GM21526 (cell line): ENCODE data around the gene ALDH5A1.

Experiments
- ATAC-seq: cut with Tn5 transposase; IDR thresholded peaks from one replicate; pipeline ENCODE4 v1.9.1; 2021; ENCODE audit warnings: moderate library complexity; ENCODE audit not compliant: unreplicated experiment, low FRiP score

The ALDH5A1 gene

GRCh38 chr6:24522228-24523176 lies 27.7 kb downstream of the ALDH5A1 start:
- peak; percentile 47 for ATAC-seq

DNA sequence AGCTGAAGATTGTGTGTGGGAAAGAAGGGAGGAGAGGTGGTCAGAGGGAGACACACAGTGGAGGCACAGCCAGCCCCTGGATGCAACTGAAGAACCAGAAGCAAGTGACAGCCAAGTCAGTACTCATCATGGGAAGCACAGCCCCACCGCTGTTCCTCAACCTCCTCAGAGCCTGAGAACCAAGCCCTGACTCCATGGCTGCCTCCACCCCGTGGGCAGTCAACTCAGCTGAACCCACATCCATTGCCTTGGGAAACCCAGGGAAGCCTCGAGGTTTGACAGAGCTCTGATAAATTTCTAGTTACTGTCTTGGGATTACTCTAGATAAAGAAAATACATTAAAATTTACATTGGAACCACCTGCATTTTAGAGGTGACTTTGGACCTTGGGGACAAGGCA lies 29.6 kb downstream of the ALDH5A1 start:
- no peak for ATAC-seq

DNA sequence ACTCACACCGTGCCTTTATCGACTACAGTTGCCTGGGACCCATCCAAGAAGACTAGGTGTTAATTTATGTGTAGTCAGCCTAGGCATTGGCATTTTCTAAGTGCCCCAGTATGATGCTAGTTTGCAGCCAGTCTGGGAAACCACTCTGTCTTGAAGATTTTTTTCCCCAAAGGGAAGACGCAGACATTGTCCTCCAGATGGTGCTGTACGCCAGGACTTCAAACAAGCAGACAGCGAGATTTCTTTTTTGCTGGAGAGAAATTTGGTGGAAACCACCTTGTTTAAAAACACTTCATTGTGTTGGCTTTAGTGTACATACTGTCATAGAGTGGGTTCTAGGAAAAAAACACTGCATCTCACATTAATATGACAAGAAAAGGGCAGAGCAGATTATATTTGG lies 30.0 kb downstream of the ALDH5A1 start:
- ATAC-seq = no peak

DNA sequence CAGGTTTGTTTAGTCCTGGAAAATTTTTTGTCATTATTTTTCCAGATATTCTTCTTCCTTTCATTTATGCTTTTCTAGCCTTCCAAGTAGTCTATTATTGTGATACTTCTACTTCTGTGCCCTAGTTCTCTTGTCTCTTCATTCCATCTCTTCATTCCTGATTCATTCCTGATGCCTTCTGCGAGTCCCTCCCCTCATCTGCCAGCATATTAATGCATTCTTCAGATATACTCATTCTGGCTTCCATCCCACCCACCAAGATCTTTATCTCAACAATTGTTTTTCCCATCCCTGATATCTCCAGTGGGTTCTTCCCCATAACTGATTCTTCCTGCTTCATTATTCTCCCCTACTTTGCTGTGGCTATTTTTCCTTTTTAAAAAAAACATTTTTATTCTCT lies 35.2 kb downstream of the ALDH5A1 start:
- ATAC-seq = no peak

GRCh38 chr6:24534329-24534728 lies 39.6 kb downstream of the ALDH5A1 start:
- no peak for ATAC-seq

GRCh38 chr6:24535210-24535609 lies 40.4 kb downstream of the ALDH5A1 start:
- no peak for ATAC-seq

DNA sequence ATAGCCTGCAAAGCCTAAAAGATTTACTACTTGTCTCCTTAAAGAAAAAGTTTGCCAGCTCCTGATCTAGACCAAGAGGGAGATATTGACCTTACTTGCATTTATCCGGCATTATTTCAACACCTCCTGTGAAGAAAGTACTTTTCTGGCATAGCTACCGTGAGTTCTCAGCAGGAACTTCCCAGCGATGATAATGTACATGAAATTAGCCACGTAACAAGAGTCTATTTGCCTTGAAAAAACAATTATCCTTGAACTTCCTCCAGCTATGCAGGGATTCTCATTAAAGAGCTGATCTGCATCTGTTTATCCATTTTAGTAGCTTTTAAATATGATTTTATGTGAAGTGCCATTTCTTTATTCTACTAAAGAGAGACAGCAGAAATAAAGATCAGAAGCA lies 41.7 kb downstream of the ALDH5A1 start:
- no peak for ATAC-seq

- no peak for ATAC-seq
These were observed 42.4 kb downstream of the ALDH5A1 start for GRCh38 chr6:24537082-24537699.

- no peak for ATAC-seq
These were observed 43.1 kb downstream of the ALDH5A1 start for GRCh38 chr6:24537771-24538385.

- no peak for ATAC-seq
These were observed 44.6 kb downstream of the ALDH5A1 start for GRCh38 chr6:24539416-24539815.

DNA sequence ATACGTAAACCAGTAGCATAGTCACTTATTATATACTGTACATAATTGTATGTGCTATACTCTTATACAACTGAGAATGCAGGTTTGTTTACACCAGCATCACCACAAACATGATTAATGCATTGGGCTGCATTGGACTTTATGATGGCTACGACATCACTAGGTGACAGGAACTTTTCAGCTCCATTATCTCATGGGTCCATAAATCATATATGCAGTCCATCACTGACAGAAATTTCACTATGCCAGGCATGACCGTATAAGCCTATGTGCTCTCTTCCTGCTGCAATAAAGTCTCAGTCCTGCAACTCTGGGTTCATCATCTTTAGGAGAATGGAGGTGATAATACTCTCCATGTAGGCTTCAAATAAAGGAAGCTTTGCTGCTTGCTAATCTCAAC lies 45.4 kb downstream of the ALDH5A1 start:
- no peak for ATAC-seq

- no peak for ATAC-seq
These were observed 48.9 kb downstream of the ALDH5A1 start for GRCh38 chr6:24543683-24544082.

- ATAC-seq = no peak
These were observed 50.4 kb downstream of the ALDH5A1 start for GRCh38 chr6:24545183-24545582.

- ATAC-seq = no peak
These were observed 50.9 kb downstream of the ALDH5A1 start for GRCh38 chr6:24545691-24546090.

DNA sequence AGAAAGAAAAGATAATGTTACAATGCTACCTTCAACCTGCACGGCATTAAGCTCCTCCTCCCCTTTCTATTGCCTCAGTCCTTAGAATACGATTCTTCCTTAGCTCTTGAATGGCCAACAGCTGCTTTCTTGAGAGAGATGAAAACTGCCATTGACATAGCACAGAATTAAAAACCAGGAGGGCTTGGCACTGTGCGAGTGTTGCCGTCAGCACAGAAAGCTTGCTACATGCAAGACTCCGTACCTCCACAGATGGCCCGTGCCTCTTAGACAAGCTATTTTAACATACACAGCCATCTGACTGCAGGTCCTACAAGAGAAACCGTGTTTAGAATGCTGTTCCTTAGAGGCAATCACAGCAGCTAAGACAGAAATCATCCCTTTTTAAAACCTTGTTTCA lies 51.7 kb downstream of the ALDH5A1 start:
- ATAC-seq = no peak

- no peak for ATAC-seq
These were observed 52.5 kb downstream of the ALDH5A1 start for GRCh38 chr6:24547243-24547642.

DNA sequence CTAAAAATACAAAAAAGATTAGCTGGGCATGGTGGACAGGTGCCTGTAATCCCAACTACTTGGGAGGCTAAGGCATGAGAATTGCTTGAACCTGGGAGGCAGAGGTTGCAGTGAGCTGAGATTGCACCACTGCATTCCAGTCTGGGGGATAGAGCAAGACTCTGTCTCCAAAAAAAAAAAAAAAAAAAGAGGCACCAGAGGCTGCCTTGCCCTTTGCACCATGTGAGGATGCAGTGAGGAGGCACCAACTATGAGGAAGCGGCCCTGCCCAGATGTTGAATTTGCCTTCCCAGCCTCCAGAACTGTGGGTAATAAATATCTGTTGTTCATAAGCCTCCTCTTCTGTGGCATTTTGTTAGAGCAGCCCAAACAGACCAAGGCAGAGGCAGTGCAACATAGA lies 54.4 kb downstream of the ALDH5A1 start:
- no peak for ATAC-seq

- ATAC-seq = no peak
These were observed 55.0 kb downstream of the ALDH5A1 start for GRCh38 chr6:24549674-24550353.

DNA sequence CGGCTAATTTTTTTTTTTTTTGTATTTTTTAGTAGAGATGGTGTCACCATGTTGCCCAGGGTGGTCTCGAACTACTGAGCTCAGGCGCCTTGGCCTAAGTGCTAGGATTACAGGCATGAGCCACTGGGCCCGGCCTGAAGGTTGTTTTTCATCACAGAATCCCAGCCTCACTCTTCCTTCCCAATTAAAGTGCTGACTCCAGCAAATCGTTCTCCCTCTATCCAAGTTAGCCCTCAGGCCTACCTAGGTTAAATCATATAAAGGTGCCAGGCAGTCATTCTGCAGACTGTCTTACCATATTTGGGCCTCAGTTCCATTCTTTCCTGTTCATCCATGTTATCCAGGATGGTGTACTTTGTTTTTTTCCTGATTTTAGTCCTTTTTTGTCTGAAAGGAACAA lies 56.4 kb downstream of the ALDH5A1 start:
- no peak for ATAC-seq

DNA sequence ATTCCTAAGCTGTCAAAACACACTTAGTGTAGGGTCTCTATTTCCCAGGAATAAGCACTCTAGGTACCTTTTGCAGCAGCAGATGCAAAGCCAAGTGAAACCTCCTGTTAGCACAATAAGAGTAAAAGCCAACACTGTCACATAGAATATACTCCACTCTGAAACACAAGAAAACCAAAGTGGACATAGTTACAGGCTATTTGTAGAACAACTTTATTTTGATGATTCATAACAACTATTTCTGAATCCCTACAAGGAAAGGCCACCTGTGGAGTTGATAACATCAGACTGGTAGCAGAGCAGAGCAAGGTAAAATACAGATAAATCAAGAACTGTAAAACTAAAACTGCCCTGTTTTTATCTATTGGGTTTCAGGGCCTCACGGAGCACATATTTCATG lies 59.7 kb downstream of the ALDH5A1 start:
- ATAC-seq = no peak

- ATAC-seq = no peak
These were observed 63.7 kb downstream of the ALDH5A1 start for GRCh38 chr6:24558516-24558915.
